Glutamatergic neuron (in vitro differentiated cells): ENCODE measurements around the gene GSN. TPM values are rescaled to one million over a fixed set of nuclear protein-coding genes. Genes with fewer than 3 reads are reported as not detected.
A peak's percentile ranks its signal among the peaks of the same experiment; 100 is the strongest.

Source experiments
- DNase-seq: peaks from one replicate; pipeline ENCODE4 v3.0.0; 2022
- H3K27ac Mint-ChIP-seq: one replicate; pipeline ENCODE4 v1.8.0; 2020; ENCODE audit warnings: mild to moderate bottlenecking, mixed read lengths, inconsistent platforms; ENCODE audit not compliant: unreplicated experiment
- H3K27me3 Mint-ChIP-seq: one replicate; pipeline ENCODE4 v1.8.0; 2020; ENCODE audit warnings: mild to moderate bottlenecking, moderate library complexity, mixed read lengths, inconsistent platforms; ENCODE audit not compliant: unreplicated experiment
- H3K36me3 Mint-ChIP-seq: one replicate; pipeline ENCODE4 v1.8.0; 2020; ENCODE audit warnings: mild to moderate bottlenecking, mixed read lengths, inconsistent platforms; ENCODE audit not compliant: unreplicated experiment
- H3K4me1 Mint-ChIP-seq: one replicate; pipeline ENCODE4 v1.8.0; 2020; ENCODE audit warnings: mild to moderate bottlenecking, low read depth, mixed read lengths, inconsistent platforms; ENCODE audit not compliant: unreplicated experiment
- H3K4me3 Mint-ChIP-seq: one replicate; pipeline ENCODE4 v1.8.0; 2020; ENCODE audit warnings: mild to moderate bottlenecking, mixed read lengths, inconsistent platforms; ENCODE audit not compliant: unreplicated experiment
- H3K9me3 Mint-ChIP-seq: one replicate; pipeline ENCODE4 v1.8.0; 2020; ENCODE audit warnings: mild to moderate bottlenecking, moderate library complexity, mixed read lengths, inconsistent platforms; ENCODE audit not compliant: unreplicated experiment
- total RNA-seq: library from RNA; stranded (reverse); fragmentation: NEBNext Ultra II Directional; extraction: Animal tissue kit (Norgen Biotek cat#: 25700); gene quantifications from one replicate; pipeline ENCODE4 v1.2.1, GENCODE V29; 2021; ENCODE audit not compliant: unreplicated experiment
- TF ChIP-seq, protein P1 (sequence below): fragments of 200-600 bp; sonication (generic); IDR thresholded peaks from one replicate; pipeline ENCODE4 v1.5.0; 2021; ENCODE audit not compliant: partially characterized antibody, unreplicated experiment

The GSN gene
- total RNA-seq, 1 donor from 2014 or later, result 11.6 TPM

DNA sequence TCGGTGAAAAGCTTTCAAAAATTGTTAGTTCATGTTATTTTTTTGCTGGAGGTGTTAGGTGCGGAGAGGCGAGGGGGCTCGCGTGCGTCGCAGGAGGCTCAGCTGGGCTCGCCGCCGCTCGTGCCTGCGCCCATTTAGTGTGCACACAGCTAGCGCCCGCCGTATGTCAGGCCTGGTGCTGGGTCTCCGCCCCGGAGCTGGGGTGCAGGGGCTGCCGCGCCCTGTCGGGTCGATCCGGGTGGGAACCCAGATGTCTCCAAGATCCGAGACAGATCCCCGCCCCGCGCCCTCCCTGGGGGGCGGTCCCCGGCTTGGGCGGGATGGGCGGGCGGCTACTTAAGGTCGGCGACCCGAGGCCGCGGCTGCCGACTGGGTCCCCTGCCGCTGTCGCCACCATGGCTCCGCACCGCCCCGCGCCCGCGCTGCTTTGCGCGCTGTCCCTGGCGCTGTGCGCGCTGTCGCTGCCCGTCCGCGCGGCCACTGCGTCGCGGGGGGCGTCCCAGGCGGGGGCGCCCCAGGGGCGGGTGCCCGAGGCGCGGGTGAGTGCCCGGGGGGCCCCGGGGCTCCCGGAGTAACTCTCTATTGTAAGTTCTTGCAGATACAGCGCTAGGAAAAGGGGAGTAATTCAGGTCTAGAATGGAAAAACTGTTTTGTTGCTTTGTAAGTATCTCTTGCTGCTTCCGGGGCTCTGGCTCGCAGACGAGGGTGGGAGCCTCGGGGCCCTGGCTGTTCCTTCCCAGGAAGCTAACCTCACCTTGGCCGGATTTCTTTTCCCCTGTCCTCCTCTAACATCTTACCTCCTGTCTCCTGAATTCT, 31.7 kb downstream of the GSN start:
- Mint-ChIP-seq H3K9me3 (peaks cover 4% of the 10 kb centered on the region), H3K27me3 (peaks cover 11% of the 10 kb centered on the region), H3K36me3 (no peaks in the 10 kb centered on the region), H3K4me1 (peaks cover 4% of the 10 kb centered on the region), H3K27ac (peak overlapping the region; percentile 41), H3K4me3 (peak overlapping the region; percentile 97)
- TF ChIP-seq, protein P1, sequence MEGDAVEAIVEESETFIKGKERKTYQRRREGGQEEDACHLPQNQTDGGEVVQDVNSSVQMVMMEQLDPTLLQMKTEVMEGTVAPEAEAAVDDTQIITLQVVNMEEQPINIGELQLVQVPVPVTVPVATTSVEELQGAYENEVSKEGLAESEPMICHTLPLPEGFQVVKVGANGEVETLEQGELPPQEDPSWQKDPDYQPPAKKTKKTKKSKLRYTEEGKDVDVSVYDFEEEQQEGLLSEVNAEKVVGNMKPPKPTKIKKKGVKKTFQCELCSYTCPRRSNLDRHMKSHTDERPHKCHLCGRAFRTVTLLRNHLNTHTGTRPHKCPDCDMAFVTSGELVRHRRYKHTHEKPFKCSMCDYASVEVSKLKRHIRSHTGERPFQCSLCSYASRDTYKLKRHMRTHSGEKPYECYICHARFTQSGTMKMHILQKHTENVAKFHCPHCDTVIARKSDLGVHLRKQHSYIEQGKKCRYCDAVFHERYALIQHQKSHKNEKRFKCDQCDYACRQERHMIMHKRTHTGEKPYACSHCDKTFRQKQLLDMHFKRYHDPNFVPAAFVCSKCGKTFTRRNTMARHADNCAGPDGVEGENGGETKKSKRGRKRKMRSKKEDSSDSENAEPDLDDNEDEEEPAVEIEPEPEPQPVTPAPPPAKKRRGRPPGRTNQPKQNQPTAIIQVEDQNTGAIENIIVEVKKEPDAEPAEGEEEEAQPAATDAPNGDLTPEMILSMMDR, result no peak
- peak; percentile 57 for DNase-seq

DNA sequence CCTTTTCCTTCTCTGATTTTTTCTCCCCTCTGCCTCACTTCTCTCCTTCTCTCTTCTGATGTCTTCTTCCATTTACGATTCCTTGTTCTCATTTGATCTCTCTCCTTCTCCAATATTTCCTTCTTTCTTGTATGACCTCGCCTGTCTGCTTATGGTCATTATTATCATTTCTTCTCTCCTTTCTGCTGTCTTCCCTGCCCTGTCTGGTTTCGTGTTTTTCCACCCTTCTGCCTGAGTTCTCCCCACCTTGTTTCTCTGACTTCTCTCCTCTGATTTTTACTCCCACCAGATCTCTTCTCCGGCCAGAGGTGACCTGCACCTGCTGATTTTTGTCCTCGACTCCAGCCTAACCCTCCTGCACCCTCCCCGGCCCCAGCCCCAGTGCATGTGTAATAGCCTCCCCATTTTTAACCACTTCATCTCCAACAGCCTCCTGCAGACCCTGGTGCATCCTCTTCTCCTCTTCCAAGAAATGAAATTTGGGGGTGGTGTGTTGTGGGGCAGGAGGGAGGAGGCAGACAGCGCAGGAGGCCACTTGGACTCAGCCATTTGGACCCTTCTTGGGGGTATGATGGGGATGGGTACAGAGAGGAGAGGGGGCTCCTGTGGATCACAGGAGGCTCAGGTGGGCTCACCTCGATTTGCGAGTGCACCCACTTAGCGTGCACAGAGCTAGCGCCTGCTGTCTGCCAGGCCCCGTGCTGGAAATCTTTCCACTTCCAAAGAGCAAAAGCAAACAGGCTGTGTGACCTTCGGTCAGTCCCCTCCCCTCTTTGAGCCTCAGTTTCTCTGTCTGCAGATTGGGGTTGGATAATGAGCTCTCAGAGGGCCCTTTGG, 32.5 kb downstream of the GSN start:
- Mint-ChIP-seq H3K27ac (peak overlapping the region; percentile 41), H3K36me3 (no peaks in the 10 kb centered on the region), H3K4me1 (peaks cover 4% of the 10 kb centered on the region), H3K4me3 (peak overlapping the region; percentile 97), H3K27me3 (peaks cover 9% of the 10 kb centered on the region), H3K9me3 (peaks cover 4% of the 10 kb centered on the region)
- no peak for DNase-seq
- TF ChIP-seq, protein P1, result no peak

DNA sequence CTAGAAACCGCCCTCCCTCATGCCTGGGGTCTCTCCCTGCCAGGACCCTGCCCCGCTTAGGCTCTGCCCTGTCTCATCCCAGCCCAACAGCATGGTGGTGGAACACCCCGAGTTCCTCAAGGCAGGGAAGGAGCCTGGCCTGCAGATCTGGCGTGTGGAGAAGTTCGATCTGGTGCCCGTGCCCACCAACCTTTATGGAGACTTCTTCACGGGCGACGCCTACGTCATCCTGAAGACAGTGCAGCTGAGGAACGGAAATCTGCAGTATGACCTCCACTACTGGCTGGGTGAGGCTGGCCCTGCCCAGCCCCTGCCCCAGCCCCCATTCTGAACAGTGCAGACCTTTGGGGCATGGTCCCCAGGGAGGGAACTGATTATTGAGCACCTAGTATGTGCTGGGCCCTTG, 33.9 kb downstream of the GSN start:
- H3K27ac Mint-ChIP-seq, result no peak overlapping the region
- no peaks in the 10 kb centered on the region for H3K36me3 Mint-ChIP-seq
- DNase-seq, result no peak
- peaks cover 4% of the 10 kb centered on the region for H3K4me1 Mint-ChIP-seq
- H3K27me3 Mint-ChIP-seq, result peaks cover 9% of the 10 kb centered on the region
- TF ChIP-seq, protein P1, result no peak
- peaks cover 4% of the 10 kb centered on the region for H3K9me3 Mint-ChIP-seq
- no peak overlapping the region for H3K4me3 Mint-ChIP-seq

DNA sequence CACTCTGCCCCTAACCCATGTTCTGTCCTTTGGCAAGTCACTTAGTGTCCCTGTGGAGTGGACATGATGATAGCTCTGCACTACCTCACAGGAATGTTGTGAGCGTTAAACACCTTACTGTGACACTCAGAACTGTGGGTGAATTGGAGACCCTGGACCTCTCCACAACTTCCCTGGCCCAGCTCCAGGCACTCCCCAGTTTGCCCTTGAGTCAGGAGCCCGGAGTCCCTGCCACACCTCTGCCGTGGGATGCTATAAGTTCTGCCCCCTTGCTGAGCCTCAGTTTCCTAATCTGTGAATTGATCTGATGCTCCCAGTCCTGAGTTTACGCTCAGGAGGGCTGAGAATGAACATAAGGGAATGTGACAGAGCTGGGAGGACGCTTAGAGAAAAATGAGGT, 34.4 kb downstream of the GSN start:
- no peak for DNase-seq
- Mint-ChIP-seq H3K4me1 (peaks cover 4% of the 10 kb centered on the region), H3K4me3 (no peak overlapping the region), H3K36me3 (no peaks in the 10 kb centered on the region), H3K27me3 (peaks cover 9% of the 10 kb centered on the region), H3K27ac (no peak overlapping the region), H3K9me3 (peaks cover 4% of the 10 kb centered on the region)
- TF ChIP-seq, protein P1, result no peak
